Measurements from ENCODE around the gene ARSB.
"Not testable (repeated sequence)": the region's sequence is repeated elsewhere in the genome, so short reads cannot be mapped to it uniquely, and the experiment has no call there.

Gene ARSB

DNA sequence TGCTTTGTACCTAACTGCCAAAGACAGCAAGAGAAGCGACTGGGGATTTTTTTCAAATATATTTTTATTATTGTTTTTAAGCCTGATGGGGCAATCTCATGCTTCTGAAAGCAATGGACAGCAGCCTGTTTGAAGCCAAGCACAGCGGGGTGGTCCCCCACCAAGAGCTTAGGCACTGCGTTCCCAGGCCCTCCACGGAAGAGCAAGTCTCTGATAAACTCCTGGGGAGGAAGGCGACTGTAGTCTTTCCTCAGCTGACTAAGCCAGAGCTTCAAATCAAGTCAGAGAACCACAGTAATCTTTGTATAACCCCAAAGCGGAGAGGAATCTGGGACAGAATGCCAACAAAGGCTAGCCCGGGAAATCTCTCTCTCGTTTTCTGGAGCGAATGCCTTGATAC lies 54.4 kb downstream of the ARSB start:
- DNase-seq = no peak

- no peak for DNase-seq
Observed at GRCh38 chr5:78929833-78930232, 55.3 kb downstream of the ARSB start.

- no peak for DNase-seq
Observed at GRCh38 chr5:78927657-78928282, 57.3 kb downstream of the ARSB start.

DNA sequence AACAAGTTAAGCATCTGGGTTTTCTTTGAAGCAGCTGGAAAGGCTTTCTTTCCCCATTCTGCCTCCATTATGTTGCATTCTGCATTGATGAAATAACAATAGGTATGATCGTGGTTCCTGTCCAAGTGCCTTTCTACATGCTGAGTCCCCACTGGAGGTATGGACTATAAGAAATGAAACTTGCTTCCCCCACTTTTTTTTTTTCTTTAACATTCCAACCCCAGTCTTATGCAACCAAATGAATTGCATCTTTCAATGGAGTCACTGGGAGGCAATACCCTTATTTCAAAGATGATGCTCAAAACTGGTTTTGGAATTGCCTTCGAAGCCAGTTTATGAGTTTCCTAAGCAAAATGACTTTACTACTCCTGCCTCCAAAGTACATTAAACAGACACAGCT lies 58.9 kb downstream of the ARSB start:
- no peak for DNase-seq

DNA sequence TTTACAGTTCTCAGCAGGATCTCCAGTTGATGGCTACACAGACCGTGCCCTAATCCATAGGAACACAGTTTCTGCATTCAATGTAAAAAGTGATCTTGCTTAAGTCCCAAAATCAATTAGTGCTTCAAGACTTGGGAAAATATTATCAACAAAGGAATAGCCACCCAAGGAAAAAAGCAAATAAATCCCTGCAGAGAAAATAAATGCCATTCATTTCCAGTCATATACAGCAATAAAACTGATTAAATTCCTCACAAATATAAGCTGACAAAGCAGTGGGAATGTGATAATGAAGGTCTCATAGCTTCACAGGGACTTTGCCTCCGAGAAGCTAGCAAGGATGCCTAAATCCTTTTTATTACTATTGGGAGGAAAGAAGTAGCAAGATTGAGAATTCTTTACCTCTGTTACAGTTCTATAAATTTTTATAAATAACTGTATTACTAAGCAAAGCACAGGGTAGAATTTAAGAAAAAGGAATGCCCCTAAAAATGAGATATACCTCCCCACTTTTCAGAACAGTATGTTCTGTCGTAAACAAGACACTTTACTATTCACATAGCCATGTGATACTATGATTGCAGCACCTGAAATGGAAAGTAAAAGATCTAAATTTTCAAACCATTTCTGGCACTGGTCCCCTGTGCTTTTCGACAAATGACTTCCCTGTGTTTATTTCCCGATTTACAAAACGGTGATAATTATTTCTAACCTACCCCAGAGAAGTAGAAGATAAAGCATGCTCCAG lies 59.8 kb downstream of the ARSB start:
- no peak for DNase-seq

- no peak for DNase-seq
Observed at GRCh38 chr5:78923622-78923970, 61.5 kb downstream of the ARSB start.

DNA sequence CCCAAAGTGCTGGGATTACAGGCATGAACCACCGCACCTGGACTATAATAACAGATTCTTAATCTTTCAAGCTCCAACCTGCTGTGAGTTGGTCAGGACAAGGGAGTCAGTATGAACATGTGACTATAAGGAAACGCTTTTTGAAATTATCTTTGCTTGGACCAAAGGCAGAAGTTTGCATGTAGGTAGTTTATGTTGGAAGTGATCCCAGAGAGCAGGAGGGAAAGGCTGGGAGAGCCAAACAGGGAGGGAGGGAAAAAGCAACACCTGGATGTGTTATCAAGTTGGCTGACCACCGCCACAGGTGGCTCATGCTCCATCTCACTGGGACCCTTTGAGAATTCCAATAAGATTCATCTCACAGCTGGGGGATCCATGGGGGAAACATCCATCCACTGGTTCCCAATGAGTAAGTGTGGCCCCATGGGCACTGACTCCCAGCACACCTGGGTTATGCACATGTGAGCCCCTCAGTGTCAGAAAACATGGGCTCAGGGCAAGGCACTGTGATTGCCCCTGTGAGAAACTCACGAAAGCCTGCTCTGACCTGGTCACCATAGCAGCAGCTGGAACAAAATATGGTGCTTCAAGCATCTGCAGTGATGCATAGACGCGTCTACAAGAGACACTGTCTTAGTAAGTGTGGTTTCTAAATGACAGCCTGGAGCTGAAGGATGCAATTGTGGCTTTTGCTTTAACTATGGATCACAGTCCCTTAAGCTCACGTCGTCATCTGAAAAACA lies 62.1 kb downstream of the ARSB start:
- peak in 1 of 5 donors; percentile 39 for DNase-seq

- DNase-seq = no peak
Observed at GRCh38 chr5:78920604-78921003, 64.5 kb downstream of the ARSB start.

DNA sequence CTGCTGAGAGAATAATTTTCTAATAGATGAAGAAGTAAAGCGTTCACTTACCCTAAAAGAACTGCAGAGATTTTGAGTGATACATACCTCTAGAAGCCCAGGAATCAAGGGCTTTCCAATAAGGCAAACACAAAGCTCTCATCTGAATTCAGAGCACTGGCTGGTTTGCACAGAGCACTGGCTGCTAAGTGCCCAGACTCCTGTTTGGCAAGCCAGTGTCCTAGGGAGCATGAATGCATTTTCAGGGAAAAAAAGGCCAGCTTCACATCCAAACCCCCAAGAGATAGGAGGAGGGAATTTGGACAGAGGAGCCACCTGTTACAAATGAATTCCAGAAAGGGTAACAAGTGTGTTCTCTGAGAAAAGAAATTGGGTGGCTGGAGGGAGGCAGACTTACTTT lies 65.3 kb downstream of the ARSB start:
- DNase-seq = no peak

DNA sequence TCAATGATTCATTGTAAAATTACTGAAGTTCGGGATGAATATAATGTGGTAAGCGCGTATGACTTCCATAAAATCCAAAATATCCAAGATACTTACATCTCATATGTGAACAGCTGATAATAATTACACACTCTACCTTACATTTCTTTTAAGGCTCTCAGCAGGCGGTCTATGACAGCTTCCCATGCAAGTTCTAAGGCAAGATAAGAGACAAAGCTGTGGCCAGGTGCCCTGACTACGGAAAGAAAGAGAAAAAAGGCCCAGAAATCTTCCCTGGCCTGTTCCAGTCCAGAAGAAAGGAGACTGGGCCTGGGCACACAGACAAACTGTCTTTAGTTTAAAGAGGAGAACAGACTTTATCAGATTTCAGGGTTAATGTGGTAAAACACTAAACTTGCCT lies 69.1 kb downstream of the ARSB start:
- DNase-seq = no peak

DNA sequence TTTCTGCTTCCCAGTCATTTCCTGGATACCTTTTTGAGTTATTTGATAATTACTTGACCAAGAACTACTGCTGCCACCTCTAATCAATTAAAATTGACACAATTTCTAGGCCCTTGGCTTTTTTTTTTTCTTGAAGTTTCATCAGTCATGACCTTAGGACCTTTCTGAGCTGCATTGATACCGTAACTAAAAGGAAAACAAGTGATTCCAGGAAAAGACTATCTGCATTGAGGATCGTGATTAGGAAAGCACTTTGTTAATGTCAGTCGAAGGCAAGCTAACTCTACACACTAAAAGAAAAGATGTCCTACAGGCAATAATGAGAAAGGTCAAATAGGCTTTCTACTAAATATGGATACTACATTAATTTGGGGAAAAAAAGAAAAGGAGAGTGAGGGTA lies 69.9 kb downstream of the ARSB start:
- no peak for DNase-seq

DNA sequence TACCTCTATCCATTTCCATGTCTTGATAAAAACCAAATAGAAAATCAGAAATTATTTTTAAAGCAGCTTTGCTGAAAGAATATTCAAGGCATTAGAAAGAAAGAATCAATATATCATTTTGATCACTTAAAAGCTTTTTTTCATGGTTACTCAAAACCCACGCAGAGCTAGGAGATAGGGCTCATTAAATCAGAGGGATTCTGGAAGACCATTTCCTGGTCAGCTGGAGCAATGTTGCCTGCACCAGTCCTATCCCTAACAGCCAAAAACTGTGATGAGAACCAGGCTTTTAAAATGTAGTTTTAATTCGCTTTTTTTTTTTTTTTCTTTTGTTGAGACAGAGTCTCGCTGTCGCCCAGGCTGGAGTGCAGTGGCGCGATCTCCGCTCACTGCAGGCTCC lies 72.3 kb downstream of the ARSB start:
- DNase-seq = no peak

DNA sequence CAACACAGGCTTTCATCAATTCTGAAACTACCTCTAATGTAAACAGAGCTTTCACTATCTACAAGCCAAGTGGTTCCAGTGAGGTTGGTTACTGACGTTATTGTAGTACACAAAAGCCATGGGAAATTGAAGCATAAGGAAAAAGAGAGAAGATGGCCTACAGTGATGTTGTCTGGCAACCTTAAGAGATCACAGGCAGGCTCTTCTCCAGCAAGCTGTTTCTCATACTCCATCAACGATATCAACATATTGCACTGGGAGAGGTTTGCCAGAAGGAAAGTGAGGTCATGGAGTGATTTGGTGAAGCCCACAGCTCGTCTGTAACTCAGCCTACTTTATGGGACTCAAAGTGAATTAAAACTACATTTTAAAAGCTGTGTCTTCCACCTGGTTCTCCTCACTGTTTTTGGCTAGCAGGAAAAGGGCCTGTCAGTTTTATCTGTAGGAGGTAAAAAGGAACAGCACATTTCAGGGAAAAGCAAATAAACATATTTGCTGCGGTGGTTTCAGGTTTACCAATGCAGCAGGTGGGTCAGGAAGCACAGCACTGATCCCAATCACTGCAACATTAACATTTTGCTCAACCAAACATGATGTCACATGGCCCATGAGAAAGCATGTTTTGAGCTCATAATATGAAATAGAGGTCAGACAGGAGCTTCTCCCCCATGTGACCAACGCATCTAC lies 72.9 kb downstream of the ARSB start:
- DNase-seq = no peak

DNA sequence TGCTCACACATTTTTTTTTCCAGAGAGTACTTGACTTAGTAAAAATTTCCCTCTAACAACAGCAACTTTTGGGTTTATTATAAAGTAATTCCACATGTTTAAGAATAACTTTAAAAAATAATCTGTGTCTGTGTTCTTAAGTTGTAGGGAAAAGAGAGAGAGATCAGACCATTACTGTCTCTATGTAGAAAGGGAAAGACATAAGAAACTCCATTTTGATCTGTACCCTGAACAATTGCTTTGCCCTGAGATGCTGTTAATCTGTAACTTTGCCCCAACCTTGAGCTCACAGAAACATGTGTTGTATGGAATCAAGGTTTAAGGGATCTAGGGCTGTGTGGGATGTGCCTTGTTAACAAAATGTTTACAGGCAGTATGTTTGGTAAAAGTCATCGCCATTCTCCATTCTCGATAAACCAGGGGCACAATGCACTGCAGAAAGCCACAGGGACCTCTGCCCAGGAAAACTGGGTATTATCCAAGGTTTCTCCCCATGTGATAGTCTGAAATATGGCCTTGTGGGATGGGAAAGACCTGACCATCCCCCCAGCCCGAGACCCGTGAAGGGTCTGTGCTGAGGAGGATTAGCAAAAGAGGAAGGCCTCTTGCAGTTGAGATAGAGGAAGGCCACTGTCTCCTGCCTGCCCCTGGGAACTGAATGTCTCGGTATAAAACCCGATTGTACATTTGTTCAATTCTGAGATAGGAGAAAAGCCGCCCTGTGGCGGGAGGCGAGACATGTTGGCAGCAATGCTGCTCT lies 75.7 kb downstream of the ARSB start:
- not testable (repeated sequence) for DNase-seq

DNA sequence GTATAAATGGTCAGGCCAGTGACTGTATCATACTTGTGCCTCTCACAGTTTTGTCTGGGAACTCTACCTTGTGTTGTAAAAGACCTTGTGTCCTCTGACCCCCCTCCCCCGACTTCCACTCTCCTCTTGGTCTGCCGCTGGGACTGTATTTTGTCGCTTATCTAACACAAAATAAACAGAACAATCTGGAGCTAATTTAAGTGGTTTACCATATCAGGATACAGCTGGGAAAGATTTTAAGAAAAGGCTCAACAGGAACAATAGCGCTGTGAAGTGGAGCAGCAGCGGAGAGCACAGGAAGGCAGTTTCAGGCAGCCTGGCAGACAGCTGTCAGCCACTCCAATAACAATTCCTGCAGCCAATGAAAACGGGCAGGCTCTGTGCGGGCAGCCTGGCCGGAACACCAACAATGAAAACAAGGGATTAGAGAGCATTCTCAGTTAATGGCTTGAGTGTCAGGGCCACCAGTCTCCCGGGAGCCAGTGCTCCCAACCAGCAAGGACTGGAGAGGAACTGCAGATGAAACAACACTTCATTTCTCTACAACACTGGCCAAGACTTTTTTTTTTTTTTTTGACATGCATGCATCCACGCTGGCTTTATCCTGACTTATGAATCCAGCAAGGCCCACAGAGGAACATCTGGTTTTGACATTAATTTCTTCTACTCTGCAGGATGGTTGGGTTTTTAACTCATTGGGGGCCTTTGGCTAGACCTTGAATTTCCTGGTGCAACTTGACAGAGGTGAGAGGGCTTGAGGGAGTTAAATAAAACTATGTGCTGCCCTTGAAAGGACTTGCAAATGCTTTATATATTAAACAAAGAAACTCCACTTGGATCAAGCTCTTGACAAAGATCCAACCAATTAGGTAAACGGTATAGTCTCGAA lies 76.7 kb downstream of the ARSB start:
- DNase-seq = no peak

- DNase-seq = no peak
Observed at GRCh38 chr5:78907255-78907891, 77.7 kb downstream of the ARSB start.

GRCh38 chr5:78905084-78905938 lies 79.8 kb downstream of the ARSB start:
- no peak for DNase-seq

GRCh38 chr5:78903861-78904260 lies 81.2 kb downstream of the ARSB start:
- DNase-seq = no peak

GRCh38 chr5:78903353-78903752 lies 81.8 kb downstream of the ARSB start:
- no peak for DNase-seq

DNA sequence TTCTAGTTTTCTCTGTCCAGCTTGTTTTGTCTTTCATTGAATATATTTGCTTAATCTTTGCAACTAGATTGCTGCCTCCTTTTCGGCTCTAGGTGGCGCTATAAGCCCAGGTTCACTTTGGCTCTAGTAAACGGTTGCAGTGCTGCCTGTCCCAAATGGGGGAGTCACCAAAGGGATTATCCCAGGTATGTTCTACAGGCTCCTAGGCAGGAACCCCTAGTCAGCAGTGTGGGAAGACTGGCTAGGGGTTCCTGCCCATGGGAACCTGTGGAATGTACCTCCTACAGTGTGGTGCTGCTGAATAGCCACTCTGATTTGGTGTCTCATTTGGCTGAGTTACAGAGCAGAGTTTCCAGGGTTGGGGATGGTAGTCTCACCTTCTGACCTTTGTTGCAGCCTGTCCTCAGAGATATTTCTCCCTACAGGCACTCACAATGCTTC lies 85.2 kb downstream of the ARSB start:
- peak in 1 of 5 donors; percentile 33 for DNase-seq

All from T-helper 1 cell (primary cell).